SW 1271 (cell line): ENCODE results near the gene POLR2M.

Source experiments
- DNase-seq, 2 experiments: peaks; one replicate each; lab custom pipeline; 2025; lab: John Stamatoyannopoulos, UW

Gene POLR2M

GRCh38 chr15:57706405-57707209 is at the start of gene POLR2M:
Gene POLR2M (plus strand): TSS chr15:57706714. CDS start chr15:57706843, 129 bp downstream.
- peak; percentile 93 to 98 for DNase-seq

DNA sequence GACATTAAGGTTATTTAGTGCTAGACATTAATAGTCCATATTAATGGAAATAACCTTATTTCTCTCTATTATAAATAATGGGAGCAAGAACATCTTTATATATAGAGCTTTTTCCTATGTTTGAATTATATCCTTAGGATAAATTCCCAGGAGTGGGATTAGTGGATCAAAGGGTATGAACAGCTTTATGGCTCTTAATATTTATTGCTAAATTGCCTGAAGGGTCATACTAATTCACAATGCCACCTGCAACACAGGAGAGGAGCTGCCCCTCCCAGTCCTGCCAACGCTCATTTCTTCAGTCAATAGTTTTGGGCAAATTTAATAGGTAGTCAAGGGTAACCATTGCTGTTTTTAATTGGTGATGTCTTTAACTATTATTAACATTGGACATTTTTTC is 48.9 kb upstream of the POLR2M start:
- DNase-seq, result no peak

GRCh38 chr15:57662091-57662744 is 44.3 kb upstream of the POLR2M start:
- DNase-seq, result no peak

DNA sequence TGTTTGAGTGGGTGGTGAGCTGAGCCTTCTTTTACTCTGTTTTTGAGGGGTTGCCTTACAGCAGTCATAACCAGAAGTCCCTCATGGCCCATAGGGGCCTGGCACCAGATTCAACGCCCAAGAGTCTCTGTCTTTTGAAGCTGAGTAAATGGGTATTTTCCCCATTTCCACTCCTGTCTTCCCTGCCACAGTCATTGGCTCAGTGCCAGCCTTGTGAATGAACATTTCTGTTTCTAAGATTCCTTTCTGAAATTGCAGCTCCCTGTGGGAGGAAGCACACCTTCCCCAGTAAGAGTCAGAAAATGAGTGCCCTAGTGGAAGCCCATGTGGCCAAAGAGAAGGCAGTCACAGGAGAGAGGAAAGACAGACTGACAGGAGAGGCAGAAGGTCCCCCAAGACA is 43.7 kb upstream of the POLR2M start:
- DNase-seq, result no peak

GRCh38 chr15:57663262-57663661 is 43.3 kb upstream of the POLR2M start:
- no peak for DNase-seq

DNA sequence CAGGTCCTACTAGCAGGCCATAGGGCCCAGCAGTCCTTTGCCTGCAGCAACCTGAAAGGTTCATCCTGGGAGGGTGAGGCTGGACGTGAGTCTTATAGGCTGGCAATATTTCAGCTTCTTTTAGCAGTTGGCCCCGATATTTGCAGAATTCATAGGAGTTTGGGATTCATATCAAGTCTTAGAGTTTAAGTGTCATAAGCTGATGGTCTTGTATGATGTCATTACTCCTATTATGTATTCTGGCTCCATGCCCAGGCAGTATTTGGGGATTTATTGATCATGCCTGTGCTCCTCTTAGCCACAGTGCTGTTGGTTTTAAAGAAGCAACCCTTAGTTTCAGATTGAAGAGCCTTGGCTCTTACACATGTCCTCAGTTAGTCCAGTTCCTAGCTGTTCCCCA is 41.3 kb upstream of the POLR2M start:
- DNase-seq, result no peak

DNA sequence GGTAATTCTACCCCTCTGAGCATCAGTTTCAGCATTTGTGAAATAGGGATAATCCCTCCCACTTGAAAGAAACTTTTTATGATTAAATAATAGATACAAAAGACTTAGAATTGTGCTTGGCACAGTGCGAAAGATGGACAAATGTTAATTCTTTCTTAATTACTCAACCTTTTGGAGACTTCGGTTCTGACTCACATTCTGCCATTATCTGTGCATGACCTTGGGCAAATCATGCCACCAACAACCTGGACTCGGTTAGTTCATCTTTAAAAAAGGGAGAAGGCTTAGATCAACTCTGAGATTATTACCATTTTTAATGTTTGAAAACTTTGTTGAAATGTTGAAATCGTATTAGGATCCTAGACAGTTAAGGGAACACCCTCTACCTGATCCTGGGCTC is 40.6 kb upstream of the POLR2M start:
- DNase-seq, result no peak

GRCh38 chr15:57667171-57667849 is 39.2 kb upstream of the POLR2M start:
- peak in 1 of 2 experiments; percentile 5 for DNase-seq

DNA sequence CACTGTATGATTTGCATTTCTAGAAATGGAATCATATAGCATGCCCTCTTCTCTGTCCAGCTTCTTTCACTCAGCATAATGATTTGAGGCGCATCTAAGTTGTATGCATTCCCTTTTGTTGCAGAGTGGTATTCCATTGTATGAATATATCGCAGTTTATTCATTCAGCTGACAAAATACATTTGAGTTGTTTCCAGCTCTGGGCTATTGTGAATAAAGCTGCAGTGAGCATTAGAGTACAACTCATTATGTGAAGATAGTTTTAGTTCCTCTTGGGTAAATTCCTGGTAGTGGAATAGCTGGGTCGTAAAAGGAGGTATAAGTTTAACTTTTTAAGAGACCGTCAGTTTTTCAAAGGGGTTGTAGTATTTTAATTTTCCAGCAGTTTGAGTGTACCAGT is 38.5 kb upstream of the POLR2M start:
- no peak for DNase-seq

DNA sequence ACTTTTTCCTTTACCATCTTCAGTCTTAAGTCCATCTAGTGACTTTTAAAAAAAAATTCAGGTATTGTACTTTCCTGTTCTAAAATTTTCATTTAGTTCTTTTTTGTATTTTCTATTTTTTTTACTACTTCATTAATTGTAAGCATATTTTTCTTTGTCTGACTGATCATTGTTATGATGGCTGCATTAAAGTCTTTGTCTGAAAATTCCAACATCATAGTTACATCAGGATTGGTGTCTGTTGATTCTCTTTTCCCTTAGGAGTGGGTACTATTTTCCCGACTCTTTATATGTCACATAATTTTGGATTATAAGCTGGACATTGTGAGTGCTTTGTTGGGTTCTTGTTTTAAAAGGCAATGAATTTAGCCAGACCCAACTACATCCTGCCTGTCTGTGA is 34.9 kb upstream of the POLR2M start:
- no peak for DNase-seq

GRCh38 chr15:57675481-57676181 is 30.9 kb upstream of the POLR2M start:
- DNase-seq, result no peak

GRCh38 chr15:57676585-57676984 is 29.9 kb upstream of the POLR2M start:
- DNase-seq, result no peak

DNA sequence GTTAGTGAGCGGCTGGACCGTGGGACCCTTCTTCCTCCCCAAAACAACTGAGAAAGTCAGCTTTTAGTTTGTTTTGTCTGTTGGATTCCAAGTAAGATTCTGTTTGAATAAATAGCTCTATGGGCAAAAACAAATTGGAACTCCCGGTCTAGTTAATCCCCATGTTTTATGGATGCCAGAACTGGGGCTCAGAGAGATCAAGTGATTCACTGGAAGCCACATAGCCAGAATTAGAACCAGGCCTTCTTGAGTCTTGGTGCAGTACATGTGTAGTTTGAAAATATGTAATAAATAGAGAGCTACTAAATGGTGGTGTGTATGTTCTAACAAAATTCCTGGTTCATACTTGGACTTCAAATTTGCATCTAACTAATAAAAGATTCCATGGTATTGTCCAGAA is 29.3 kb upstream of the POLR2M start:
- DNase-seq, result no peak

DNA sequence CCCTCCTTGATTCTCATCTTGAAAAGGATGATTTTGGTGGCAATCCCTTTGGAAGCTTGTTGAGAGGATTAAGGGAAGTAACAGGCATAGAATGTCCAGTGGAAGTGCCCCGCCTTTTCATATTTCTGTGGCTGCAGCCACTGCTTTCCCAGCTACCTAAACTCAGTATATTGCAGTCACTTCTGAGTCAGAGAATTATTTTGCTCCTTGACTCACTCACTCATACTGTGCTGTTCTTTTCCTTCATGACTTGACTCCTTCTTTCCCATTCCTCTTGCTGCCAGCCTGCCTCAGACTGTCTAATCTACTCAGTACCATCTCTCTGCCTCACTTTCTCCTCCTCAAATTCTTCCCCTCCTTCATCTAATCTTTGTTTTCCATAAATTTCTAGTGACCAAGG is 26.5 kb upstream of the POLR2M start:
- no peak for DNase-seq

- no peak for DNase-seq
Observed at GRCh38 chr15:57681011-57681410, 25.5 kb upstream of the POLR2M start.

- no peak for DNase-seq
Observed at GRCh38 chr15:57683481-57683880, 23.0 kb upstream of the POLR2M start.

- no peak for DNase-seq
Observed at GRCh38 chr15:57684491-57685151, 21.9 kb upstream of the POLR2M start.

GRCh38 chr15:57685306-57686095 is 21.0 kb upstream of the POLR2M start:
- DNase-seq, result no peak

DNA sequence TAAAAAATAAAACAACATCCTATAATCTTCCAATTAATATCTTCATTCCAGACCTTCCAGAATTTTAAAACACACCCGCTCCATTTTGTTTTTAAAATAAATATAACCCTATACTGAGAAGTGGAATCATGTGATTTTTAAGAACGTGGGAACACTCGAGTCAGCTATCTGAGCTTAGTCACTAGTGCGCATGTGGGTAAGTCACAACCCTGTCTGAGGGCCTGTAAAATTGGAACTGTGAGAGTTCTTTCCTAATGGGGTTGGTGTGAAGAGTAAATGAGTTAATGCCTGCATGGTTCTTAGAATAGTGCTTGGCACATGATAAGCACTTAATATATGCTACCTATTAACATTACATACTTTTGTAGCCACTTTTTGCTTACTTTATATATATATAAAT is 19.9 kb upstream of the POLR2M start:
- no peak for DNase-seq

- no peak for DNase-seq
Observed at GRCh38 chr15:57690341-57690966, 16.1 kb upstream of the POLR2M start.

DNA sequence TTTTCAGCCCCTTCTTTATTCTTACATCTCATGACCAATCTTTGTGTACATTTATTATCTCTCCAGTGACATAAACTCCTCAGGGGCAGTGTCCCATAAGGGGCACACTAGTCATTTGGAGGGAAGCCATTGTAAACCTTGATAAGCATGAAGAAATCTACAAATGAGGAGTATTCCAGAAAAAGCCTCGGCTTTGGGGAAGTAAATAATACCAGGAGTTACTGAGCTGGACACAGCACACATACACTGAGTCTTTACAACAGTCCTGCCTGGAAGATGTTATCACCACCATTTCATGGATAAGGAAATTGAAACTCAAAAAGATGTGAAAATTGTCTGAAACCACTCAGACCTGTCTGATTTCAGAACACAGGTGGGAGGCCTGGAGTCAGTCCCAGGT is 15.4 kb upstream of the POLR2M start:
- no peak for DNase-seq
